ENCODE results near the gene SEPTIN5.
A peak's percentile ranks its signal among the peaks of the same experiment; 100 is the strongest.
"Not testable (repeated sequence)": the region's sequence is repeated elsewhere in the genome, so short reads cannot be mapped to it uniquely, and the experiment has no call there.

Gene SEPTIN5

DNA sequence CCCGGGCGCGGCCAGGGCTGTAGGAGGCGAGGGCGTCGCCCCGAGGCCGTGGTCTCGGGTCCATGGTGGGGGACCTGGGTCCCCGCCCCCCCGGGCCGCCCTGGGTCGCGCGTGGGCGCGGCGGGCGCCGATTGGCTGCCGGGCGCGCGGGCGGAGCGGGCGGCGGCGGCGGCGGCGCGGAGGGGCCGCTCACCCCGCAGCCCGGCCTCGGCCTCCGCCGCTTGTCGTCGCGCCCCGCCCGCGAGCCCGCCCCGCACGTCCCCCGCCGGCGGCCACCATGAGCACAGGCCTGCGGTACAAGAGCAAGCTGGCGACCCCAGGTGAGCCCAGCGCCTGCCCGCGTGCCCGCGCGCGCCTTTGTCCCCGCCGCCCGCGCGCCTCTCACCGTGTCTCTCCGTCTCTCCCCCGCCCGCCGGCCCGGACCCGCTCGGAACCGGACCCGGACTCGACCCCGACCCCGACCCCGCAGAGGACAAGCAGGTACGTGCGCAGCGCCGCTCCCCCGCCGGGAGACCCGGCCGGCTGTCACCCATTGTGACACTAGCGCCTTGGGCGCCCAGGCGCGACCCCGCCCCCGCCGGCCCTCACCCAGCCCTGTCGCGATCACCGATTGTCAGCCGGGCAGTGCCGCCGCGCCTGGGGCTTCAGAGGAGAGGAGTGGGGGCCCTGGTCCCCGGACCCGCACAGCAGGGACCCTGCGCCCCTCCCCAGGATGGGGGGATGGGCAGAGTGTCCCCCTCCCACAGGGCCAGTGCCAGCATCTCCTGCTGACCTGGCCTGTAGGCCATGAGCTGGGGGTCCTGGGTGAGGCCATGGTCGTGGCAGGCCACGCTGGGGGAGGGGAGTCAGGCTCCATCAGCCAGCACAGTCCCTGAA lies at the start of gene SEPTIN5:
Gene SEPTIN5 (plus strand): TSS at position 192 of the 876 bp plus-strand sequence. CDS start 86 bp downstream, at position 278.
- DNase-seq: no peak

DNA sequence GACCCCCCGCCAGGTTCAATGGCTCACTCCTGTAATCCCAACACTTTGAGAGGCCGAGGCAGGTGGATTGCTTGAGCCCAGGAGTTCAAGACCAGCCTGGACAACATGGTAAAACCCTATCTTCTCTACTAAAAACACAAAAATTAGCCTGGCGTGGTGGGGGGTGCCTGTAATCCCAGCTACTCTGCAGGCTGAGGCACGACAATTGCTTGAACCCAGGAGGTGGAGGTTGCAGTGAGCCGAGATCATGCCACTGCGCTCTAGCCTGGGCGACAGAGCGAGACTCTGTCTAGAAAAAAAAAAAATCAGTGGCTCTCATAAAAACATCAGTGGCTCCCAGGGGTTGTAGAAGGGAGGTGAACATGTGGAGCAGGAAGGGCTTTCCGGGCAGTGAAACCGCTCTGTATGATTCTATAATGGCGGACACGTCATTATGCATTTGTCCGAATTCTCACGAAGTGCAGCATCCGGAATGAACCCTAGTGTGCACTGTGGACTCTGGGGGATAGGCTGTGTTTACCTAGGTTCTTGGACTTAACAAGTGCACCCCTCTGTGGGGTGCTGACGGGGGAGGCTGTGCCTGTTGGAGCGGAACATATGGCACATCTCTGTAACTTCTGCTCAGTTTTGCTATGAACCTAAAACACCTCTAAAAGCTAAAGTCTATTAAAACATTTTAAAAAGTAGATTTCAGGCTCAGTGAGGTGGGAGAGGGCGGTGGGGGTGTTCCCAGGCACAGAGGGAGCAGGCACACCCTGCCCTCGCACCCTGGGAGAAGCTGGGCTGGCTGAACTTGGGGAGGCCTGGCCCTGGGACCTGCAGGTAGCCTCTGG lies 49.1 kb upstream of the SEPTIN5 start:
- DNase-seq: no peak

DNA sequence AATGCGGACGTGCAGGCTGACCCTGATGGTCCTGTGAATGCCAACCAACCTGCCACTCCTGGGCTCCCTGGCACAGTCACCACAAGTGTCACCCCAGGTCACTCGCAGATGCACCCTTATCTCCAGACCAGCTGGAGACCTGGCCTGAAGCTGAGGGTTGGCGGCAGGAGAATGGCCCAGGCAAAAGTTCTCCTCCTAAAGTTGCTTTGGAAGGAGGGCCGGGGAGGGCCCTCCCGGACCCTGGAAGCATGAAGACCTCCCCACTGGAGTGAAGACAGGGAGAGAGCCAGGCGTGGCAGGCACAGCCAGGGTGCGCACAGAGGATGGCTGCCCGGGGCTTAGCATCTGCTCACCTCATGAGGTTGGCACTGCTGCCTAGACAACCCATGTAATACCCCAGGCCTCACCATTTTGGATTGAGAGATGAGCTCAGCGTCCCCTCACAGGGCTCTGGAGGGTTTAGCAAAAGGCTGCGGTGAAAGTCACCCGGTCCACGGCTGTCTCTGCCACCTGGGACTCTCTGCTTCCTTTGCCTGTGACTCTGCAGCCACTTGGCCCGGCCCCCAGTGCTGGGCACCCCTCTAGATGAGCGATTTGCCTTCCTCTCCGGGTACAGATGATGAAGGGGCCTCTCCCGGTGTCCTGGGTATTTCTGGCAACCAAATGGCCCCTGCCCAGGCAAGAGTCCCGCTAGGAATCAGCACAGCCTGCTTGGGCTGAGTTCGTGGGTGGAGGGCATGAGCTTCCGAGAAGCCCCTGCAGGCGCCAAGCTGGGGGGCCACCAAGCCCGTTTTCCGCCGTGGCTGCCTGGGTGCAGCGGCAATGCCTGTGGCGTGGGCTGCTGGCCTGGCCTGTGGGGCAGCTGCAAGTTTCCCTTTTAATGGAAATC lies 48.3 kb upstream of the SEPTIN5 start:
- DNase-seq: no peak

DNA sequence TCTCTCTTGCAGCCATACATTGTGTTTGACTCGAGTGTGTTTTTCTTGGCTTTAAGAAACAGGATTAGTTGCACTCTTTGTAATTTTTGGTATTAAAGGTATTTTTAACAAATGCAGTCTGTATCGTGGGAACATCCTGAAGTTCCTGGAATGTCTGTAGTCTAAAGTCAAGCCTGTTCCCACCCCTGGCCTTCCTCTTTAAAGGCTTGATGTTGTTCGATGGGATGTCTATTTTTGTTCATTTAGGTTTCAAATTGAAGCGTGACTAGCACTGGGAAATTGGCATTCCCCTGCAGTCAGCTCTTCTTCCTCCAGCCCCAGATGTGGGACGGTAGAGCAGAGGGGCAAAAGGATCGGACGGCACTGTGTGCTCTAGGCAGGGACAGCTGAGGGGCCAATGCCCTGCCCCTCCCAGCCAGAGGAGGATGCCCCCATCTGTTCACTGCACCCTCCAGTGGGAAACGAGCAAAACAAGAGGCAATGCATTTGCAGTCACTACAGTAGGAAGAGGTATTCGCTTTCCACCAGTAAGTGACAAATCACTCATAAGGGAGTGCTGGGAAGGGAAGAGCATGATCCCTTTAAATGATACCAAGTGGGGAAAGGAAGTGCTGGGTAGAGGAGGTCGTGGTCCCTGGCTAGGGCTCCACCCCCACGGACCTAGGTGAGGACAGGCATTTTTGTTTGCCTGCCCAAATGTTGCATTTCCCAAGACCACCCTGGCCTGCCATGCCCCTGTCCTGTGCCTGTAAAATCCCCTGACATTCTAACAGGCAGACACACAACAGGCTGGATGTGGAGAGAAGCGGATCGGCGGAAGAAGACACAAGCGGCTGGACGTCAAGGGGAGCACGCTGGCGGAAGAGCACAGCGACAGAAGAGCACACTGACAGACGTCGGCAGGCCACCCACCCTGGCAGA lies 47.4 kb upstream of the SEPTIN5 start:
- DNase-seq: no peak

DNA sequence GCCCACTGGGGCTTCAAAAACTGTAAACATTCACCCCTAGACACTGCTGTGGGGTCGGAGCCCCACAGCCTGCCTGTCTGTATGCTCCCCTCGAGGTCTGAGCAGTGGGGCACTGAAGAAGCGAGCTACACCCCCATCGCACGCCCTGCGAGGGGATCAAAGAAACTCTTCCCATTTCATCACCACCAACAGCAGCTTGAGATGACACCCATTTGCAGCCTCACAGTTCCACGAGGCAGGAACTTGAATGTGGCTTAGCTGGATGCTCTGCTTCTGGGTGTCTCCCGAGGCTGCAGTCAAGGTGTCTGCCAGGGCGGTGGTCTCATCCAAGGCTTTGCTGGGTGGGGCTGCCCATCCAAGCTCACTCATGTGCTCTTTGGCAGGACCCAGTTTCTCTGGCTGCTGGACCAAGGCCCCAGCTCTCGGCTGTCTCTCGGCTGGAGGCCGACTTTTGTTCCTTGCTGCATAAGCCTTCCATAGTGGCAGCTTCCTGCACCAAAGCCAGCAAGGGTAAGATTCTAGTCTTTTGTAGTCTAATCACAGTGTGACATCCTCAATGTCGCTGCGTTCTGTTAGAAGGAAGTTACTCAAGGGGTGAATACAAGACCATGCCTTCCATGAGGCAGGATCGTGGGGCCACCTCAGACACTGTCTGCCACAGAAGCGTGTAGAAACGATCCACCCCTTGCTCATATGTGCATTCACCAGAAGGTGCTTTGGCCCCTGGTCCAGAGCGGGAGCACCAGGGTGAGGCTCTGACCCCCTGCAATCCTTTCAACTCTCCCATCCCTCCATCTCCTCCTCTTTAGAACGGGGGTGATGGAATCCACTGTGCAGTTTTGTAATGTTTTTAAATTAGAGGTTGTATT lies 46.2 kb upstream of the SEPTIN5 start:
- DNase-seq: no peak

DNA sequence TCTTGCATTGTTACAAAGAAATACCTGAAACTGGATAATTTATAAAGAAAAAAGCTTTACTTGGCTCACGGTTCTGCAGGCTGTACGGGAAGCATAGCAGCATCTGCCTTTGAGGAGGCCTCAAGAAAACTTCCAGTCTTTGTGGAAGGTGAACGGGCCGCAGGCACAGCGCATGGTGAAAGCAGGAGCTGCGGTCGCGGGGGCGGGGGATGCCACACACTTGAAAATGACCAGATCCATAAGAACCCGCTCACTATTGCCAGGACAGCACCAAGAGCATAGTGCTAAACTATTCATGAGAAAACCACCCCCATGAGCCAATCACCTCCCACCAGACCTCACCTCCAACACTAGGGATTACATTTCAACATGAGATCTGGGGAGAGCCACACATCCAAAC lies 45.6 kb upstream of the SEPTIN5 start:
- DNase-seq: no peak

DNA sequence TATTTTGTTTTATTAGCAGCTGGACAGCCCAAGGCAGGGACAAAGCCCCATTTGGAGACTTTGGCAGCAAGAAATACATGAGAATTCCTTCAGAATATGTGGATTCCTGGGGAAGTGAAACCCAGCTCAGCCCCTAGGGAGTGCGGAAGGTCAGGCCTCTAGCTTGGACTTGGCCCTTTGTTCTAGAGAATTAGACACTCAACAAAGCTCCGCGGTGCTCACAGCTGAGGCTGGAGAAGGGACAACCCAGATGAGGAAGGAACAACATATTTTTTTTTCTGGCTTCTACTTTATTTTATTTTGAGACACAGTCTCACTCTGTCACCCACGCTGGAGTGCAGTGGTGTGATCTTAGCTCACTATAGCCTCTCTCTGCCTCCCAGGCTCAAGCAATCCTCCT lies 44.7 kb upstream of the SEPTIN5 start:
- DNase-seq: no peak

DNA sequence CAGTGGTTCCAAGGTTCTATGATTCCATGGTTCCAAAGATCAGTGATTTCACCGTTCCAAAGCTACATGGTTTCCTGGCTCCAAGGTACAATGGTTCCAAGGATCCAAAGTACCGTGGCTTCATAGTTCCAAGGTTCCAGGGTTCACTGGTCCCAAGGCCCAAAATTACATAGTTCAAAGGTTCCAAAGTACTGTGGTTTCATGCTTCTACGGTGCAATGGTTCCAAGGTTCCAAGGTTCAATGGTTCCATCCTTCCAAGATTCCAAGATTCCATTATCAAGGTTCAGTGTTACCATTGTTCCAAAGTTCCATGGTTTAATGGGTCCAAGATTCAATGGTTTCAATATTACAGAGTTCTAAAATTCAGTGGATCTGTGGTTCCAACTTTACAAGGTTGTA lies 43.0 kb upstream of the SEPTIN5 start:
- no peak for DNase-seq

DNA sequence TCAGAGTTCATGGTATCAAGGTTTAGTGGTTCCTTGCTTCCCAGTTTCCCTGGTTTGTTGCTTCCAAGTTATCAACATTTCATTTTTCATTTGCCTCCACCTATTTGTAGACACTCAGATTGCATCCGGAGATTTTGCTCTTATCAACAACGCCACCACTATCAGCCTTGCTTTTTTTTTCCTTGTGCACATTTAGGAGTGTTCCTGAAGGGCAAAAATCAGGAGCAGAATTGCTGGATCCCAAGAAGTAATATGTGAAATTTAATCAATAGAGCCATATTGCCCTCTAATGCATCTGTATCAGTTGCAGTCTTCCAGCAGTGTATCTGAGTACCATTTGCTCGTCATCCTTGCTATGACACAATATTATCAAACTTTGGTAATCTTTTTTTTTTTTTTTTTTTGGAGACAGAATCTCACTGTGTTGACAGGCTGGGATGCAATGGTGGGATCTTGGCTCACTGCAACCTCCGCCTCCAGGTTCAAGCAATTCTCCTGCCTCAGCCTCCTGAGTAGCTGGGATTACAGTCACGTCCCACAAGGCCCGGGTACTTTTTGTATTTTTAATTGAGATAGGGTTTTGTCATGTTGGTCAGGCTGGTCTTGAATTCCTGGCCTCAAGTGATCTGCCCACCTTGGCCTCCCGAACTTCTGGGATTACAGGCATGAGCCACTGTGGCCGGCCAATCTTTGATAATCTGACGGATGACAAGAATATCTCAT lies 42.1 kb upstream of the SEPTIN5 start:
- DNase-seq: no peak

DNA sequence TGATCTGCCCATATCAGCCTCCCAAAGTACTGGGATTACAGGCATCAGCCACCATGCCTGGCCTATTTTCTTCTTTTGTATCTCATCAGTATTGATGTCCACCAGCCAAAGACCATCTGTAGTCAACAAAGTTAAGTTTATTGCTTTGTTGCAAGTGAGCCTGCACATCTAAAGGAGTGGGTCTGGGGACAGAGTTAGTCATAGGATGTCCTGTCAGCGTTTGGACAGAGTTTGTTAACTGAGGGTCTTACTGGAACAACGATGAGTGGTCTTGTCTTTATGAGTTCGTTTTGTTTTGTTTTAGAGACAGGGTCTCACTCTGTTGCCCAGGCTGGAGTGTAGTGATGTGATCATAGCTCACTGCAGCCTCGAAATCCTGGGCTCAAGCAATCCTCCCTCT lies 40.6 kb upstream of the SEPTIN5 start:
- no peak for DNase-seq

DNA sequence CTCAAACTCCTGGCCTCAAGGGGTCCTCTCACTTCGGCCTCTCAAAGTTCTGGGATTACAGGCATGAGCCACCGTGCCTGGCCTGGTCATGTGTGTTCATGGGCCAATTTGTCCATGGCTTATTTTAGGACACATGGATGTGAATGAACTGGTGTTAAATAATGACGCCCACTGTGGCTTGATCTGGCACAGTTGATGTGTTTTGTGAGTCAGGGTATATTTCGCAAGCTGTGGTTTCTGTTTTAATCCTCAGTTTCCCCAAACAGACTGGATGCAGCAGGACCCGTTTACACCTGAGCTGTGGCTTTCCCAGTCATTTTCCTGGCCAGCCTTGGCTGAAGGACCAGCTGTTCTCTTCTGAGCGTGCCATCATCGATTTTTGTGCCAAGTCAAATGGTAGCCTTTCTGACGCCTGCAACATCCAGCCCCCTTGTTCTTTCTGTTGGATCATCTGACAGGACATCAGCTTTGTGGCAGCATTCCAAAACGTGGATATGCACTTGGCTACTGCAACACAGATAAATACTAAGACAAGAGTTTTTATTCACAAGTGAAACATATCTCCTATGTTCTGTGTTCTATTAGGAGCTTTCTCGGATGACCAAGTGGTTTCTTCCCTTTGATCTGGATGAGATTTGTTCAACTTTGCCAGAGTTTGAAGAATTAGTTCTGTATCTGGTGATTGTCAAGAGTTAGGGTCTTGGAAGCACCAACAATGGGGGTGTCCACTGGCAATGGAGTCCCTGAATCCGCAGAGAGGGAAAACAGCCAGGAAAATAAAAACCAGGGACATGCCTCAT lies 40.0 kb upstream of the SEPTIN5 start:
- no peak for DNase-seq

DNA sequence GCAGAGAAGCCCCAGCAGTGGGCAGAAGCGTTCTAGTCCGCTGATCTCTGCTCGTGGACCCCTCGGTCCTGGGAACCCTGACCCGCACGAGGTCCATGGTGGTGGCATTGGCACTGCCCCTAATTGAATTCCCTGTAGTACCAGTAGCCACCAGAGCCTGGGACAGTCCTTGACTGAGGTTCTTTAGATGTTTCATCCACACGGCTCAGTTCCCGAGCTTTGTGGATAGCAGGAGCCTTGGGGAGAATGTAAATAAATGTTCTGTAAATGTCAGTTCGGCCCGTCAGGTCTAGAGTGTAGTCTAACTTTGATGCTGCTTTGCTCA lies 39.4 kb upstream of the SEPTIN5 start:
- DNase-seq: no peak

DNA sequence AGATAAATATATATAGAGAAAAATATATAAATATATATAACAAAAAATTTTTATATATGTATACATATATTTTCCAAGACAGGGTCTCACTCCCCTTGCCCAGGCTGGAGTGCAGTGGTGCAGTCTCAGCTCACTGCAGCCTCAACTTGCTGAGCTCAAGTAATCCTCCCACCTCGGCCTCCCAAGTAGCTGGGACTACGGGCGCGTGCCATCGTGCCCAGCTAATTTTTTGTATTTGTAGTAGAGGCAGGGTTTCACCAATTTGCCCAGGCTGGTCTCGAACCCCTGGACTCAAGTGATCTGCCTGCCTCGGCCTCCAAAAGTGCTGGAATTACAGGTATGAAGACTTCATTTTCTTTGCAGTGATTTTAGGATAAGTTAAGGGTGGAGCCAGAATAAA lies 38.9 kb upstream of the SEPTIN5 start:
- DNase-seq: no peak

DNA sequence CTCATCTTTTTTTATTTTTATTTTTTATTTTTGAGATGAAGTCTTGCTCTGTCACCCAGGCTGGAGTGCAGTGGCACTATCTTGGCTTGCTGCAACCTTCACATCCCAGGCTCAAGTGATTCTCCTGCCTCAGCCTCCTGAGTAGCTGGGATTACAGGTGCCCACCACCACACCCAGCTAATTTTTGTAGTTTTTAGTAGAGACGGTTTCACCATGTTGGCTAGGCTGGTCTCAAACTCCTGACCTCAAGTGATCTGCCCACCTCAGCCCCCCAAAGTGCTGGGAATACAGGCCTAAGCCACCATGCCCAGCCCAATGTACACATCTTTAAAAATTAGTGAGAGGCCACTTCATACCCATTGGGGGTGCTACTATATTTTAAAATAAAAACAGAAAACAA lies 37.9 kb upstream of the SEPTIN5 start:
- not testable (repeated sequence) for DNase-seq

DNA sequence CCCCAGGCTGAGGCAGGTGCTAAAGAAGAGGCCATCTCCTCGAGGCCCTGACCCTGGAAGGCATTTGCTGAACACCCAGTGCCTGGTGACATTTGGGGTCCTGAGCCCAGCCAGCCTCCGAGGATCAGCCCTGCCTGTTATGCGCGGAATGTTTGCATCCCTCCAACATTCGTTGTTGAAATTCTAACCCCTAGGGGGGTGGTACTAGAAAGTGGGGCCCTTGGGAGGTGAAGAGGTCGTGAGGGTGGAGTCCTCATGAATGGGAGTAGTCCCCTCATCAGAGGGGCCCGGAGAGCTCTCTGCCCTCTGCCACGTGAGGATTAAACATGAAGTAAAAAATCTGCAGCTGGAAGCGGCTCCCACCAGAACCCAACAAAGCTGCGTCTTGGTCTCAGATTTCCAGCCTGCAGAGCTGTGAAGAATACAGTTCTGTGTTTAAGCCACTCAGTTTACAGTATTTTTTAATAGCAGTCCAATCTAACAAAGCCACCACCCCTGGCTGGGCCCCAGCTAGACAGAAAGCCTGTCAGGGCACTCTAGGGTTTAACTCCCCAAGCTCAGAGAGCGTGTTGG lies 35.3 kb upstream of the SEPTIN5 start:
- DNase-seq: no peak

DNA sequence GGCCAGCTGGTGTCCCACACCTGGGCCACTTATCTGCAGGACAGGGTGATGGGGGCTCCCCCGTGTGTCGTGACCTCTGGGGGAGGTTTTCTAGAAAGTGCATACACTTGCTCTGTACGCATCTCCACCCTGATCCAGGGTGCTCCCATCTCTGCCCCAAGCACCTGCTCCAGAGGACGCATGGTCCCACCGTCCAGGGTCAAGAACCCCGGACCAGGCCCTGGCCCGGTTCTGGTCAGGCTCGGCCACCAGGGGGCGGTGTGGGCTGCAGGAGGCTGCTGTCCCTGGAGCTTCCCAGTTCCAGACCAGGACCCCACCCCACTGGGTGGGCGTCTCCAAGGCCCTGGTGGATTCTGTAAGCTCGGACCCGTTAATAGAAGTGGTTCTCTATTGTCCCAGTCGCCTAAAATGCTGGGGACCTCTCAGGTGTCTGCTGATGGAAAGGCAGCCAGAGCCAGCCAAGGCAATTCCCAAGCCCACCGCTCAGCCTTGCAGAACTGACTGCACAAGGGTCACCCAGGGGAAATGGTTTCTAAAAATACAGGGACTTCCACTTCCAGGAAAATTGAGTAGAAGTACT lies 34.7 kb upstream of the SEPTIN5 start:
- peak; percentile 40 for DNase-seq

DNA sequence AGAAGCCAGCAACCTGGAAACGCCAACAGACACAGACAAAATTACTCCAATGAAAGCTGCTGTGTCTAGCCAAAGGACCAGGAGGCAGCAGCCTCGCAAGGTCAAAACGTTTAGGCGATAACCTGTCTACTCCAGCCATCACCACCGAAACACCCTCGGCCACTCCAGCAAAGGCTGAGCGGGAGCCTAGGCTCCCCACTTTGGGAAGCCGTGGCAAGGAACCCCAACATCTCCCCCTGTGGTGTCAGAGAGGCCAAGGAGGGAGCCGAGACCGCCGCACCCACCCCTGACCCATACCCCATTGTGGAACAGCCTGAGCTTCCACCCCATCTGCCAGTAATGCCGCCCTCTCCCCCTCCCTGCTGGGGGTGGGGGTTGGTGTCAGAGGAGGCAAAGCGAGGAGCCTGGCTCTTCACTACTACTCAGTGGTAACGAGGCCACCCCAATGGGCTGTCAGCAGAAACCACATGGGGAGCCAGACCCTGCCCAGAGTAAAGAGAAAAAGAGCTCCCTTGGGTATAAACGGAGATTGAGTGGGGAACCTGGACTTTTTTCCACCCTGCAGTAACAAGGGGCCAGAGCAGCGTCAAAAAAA lies 33.9 kb upstream of the SEPTIN5 start:
- DNase-seq: no peak

Data from activated T-cell treated with anti-CD3 and anti-CD28 coated beads for 4 hours (primary cell).